ENCODE data around the gene CFTR. TPM values are rescaled to one million over a fixed set of nuclear protein-coding genes. Genes with fewer than 3 reads are reported as not detected.

The CFTR gene
- total and polyA plus RNA-seq, 9 of the 15 experiments (the other 6 are each of a cell fraction or from before 2014, with no cell fraction given): 0.20 TPM; not detected in 8

DNA sequence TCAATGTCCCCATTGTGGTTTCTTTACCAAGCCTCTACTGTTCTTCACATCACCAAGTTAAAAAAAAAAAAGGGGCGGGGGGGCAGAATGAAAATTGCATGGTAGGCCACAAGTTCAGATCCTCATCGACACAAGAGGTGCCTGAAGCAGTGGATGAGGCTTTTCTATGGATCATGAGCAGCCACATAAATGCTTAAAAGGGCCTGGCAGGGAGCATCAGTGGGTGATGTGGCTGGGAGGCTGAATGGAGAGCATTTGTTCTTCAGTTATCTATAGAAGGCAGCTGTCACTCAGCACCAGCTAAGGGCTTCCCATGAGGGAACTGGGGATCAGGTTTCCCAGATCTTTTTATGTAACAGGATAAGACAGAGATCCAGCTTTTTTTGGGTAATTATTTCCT is 117.9 kb downstream of the CFTR start (continued):
- TF ChIP-seq RFX5 (IDR thresholded peaks at IDR 0.05; ENCODE audit: low read depth, low read length) (no peak), NELFE (IDR thresholded peaks at IDR 0.05; ENCODE audit: insufficient read depth, insufficient read length) (no peak), TAF15 (IDR thresholded peaks at IDR 0.05; ENCODE audit: low read depth, low read length) (no peak), BDP1 (IDR thresholded peaks at IDR 0.05; ENCODE audit: insufficient read depth, insufficient read length) (no peak)
- TF ChIP-seq, protein P1, sequence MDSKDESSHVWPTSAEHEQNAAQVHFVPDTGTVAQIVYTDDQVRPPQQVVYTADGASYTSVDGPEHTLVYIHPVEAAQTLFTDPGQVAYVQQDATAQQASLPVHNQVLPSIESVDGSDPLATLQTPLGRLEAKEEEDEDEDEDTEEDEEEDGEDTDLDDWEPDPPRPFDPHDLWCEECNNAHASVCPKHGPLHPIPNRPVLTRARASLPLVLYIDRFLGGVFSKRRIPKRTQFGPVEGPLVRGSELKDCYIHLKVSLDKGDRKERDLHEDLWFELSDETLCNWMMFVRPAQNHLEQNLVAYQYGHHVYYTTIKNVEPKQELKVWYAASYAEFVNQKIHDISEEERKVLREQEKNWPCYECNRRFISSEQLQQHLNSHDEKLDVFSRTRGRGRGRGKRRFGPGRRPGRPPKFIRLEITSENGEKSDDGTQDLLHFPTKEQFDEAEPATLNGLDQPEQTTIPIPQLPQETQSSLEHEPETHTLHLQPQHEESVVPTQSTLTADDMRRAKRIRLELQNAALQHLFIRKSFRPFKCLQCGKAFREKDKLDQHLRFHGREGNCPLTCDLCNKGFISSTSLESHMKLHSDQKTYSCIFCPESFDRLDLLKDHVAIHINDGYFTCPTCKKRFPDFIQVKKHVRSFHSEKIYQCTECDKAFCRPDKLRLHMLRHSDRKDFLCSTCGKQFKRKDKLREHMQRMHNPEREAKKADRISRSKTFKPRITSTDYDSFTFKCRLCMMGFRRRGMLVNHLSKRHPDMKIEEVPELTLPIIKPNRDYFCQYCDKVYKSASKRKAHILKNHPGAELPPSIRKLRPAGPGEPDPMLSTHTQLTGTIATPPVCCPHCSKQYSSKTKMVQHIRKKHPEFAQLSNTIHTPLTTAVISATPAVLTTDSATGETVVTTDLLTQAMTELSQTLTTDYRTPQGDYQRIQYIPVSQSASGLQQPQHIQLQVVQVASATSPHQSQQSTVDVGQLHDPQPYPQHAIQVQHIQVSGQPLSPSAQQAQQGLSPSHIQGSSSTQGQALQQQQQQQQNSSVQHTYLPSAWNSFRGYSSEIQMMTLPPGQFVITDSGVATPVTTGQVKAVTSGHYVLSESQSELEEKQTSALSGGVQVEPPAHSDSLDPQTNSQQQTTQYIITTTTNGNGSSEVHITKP (IDR thresholded peaks at IDR 0.05; ENCODE audit: partially characterized antibody): no peak

DNA sequence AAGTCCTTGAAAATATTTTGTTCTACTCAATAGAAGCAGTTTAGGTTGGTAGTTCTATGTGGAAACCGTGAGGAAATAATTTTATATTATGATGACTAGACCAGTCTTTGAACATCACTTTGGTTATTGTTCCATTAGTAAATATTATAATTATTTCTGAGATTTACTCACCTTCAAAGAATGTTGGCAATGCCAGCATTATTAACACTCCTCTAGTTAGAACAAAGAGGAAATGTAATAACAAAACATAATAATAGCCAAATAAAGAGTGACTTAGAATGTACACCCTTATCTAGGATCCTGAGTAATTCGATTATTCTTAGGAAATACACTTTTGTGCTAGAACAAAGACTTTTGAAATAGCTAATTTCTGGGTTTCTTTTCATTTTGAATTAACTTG is 121.1 kb downstream of the CFTR start:
- Histone ChIP-seq H4K20me1 (replicated peaks; ENCODE audit: control insufficient read depth, insufficient read depth, low read length) (no peaks in the 10 kb centered on the region), H3K4me3 (no peak overlapping the region), H3K79me2 (ENCODE audit: control insufficient read depth, insufficient read depth, low read length) (no peaks in the 10 kb centered on the region), H3K9me3 (replicated peaks; ENCODE audit: control insufficient read depth, insufficient read depth, low read depth, low read length) (no peaks in the 10 kb centered on the region), H3K4me2 (ENCODE audit: insufficient read depth, low read length) (no peak overlapping the region), H3K9ac (ENCODE audit: insufficient read depth in 1 of 2, low read depth in 2 of 2, low read length in 2 of 2) (no peak overlapping the region), H2AFZ (ENCODE audit: low read depth, low read length) (no peak overlapping the region), H3K27me3 (ENCODE audit: control insufficient read depth in 2 of 2, insufficient read depth in 2 of 2, low read length in 2 of 2) (no peaks in the 10 kb centered on the region), H3K4me1 (replicated peaks in 1 of 2; ENCODE audit: control insufficient read depth in 2 of 2, insufficient read depth in 2 of 2, low read length in 2 of 2) (no peaks in the 10 kb centered on the region), H3K36me3 (ENCODE audit: control insufficient read depth, insufficient read depth, low read length) (no peaks in the 10 kb centered on the region), H3K27ac (ENCODE audit: extremely low read depth, low read depth, low read length) (no peak overlapping the region), H3K9me1 (ENCODE audit: control insufficient read depth, insufficient read depth, low read length) (no peaks in the 10 kb centered on the region)
- WGBS (ENCODE audit: insufficient coverage, low coverage, missing lambda C conversion rate): 0% methylated on average over 2 of the region's 2 CpGs
- TF ChIP-seq CSDE1 (IDR thresholded peaks at IDR 0.05) (no peak), ZNF253 (CRISPR knock-in tag; conservative IDR thresholded peaks at IDR 0.05) (no peak), CREM (IDR thresholded peaks at IDR 0.05; ENCODE audit: low read depth) (no peak), CEBPB (tag; IDR thresholded peaks at IDR 0.05) (no peak)
- BruUV-seq (replicated peaks): no TSS peak
- no peak for DNase-seq (ENCODE audit: extremely low read depth in 1 of 4, low spot score in 3 of 4)
- POLR2A ChIA-PET: no interaction called here
- in situ Hi-C loops (cut with MboI) (no loop called here), intact Hi-C loops (cut with micrococcal nuclease) (no loop called here)
- CTCF ChIA-PET (ENCODE audit: low intra/inter-chr PET ratio): no interaction called here
- FAIRE-seq: no peak
- no peak for ATAC-seq
